ENCODE results near the gene JMJD8. TPM values are rescaled to one million over a fixed set of nuclear protein-coding genes. Genes with fewer than 3 reads are reported as not detected.

JMJD8 gene
- total RNA-seq, 1 donor from 2014 or later, result 47.0 TPM

DNA sequence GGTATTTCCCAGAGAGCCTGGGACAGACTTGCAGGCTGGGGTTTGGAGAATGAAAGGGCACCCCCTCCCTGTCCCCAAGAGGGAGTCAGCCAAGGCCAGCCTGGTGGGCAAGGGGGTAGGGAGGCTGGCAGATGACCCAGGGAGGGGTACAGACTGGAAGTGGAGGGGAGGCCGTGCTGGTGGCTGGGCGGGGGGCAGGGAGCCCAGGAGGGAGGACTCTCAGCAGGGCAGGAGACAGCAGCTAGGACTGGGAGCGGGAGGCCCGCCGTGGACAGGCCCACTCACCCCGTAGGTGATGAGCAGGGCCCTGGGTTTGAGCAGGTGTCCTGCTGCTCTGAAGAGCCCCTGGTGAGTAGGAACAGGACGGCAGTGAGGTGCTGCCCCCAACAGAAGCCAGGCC is 49.1 kb downstream of the JMJD8 start:
- Mint-ChIP-seq H3K27me3 (no peaks in the 10 kb centered on the region), H3K4me3 (peak overlapping the region; percentile 70), H3K9me3 (no peaks in the 10 kb centered on the region), H3K27ac (no peak overlapping the region), H3K36me3 (ENCODE audit: low read depth) (peaks cover 6% of the 10 kb centered on the region), H3K4me1 (peaks cover 27% of the 10 kb centered on the region)
- ATAC-seq (ENCODE audit: low read depth), result no peak
- DNase-seq, result no peak
- CTCF ChIA-PET, result no interaction called here
- POLR2A ChIA-PET, result no interaction called here
- intact Hi-C loops (cut with micrococcal nuclease), result no loop called here
- TF ChIP-seq, protein P1, sequence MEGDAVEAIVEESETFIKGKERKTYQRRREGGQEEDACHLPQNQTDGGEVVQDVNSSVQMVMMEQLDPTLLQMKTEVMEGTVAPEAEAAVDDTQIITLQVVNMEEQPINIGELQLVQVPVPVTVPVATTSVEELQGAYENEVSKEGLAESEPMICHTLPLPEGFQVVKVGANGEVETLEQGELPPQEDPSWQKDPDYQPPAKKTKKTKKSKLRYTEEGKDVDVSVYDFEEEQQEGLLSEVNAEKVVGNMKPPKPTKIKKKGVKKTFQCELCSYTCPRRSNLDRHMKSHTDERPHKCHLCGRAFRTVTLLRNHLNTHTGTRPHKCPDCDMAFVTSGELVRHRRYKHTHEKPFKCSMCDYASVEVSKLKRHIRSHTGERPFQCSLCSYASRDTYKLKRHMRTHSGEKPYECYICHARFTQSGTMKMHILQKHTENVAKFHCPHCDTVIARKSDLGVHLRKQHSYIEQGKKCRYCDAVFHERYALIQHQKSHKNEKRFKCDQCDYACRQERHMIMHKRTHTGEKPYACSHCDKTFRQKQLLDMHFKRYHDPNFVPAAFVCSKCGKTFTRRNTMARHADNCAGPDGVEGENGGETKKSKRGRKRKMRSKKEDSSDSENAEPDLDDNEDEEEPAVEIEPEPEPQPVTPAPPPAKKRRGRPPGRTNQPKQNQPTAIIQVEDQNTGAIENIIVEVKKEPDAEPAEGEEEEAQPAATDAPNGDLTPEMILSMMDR (IDR thresholded peaks at IDR 0.05), result no peak

DNA sequence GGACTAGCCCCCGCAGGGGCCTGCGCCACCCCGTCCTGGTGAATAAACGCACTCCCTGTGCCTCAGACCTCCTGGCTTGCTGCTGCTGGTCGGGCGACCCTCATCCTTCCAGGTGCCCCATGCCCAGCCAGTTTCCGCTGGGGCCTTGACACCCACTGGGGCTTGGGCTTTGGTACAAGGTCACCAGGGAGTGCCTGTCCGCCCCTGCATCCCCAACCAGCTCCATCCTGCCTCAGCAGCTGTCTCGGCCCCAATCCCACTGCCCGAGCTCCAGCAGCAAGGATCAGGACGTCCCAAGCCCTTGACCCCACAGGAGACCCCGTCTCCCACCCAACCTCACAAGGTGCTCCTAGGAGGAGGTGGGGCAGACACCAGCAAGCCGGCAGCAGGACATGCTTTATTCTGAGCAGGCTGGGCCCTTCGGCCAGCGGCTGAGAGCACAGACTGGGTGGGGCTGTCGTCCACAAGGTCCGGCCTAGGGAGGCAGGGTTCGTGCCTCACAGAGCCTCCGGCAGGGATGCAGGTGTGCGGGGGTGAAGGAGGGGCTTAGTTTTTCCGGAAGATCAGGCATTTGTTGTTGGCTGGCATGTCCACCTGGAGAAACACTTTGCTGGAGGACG is 50.0 kb downstream of the JMJD8 start:
- TF ChIP-seq, protein P1 (IDR thresholded peaks at IDR 0.05), result no peak
- H3K4me1 Mint-ChIP-seq, result peaks cover 21% of the 10 kb centered on the region
- POLR2A ChIA-PET, result no interaction called here
- H3K27me3 Mint-ChIP-seq, result no peaks in the 10 kb centered on the region
- intact Hi-C loops (cut with micrococcal nuclease), result no loop called here
- CTCF ChIA-PET, result no interaction called here
- H3K27ac Mint-ChIP-seq, result no peak overlapping the region
- DNase-seq (no peak), ATAC-seq (ENCODE audit: low read depth) (no peak)
- no peaks in the 10 kb centered on the region for H3K9me3 Mint-ChIP-seq
- peaks cover 6% of the 10 kb centered on the region for H3K36me3 Mint-ChIP-seq (ENCODE audit: low read depth)
- H3K4me3 Mint-ChIP-seq, result peak overlapping the region; percentile 56

DNA sequence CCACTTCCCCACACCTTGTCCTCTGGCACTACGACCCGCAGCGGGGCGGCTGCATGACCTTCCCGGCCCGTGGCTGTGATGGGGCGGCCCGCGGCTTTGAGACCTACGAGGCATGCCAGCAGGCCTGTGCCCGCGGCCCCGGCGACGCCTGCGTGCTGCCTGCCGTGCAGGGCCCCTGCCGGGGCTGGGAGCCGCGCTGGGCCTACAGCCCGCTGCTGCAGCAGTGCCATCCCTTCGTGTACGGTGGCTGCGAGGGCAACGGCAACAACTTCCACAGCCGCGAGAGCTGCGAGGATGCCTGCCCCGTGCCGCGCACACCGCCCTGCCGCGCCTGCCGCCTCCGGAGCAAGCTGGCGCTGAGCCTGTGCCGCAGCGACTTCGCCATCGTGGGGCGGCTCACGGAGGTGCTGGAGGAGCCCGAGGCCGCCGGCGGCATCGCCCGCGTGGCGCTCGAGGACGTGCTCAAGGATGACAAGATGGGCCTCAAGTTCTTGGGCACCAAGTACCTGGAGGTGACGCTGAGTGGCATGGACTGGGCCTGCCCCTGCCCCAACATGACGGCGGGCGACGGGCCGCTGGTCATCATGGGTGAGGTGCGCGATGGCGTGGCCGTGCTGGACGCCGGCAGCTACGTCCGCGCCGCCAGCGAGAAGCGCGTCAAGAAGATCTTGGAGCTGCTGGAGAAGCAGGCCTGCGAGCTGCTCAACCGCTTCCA is 50.6 kb downstream of the JMJD8 start:
- TF ChIP-seq, protein P1 (IDR thresholded peaks at IDR 0.05), result no peak
- Mint-ChIP-seq H3K27me3 (no peaks in the 10 kb centered on the region), H3K4me1 (peaks cover 17% of the 10 kb centered on the region), H3K4me3 (no peak overlapping the region), H3K36me3 (ENCODE audit: low read depth) (peaks cover 11% of the 10 kb centered on the region), H3K9me3 (no peaks in the 10 kb centered on the region), H3K27ac (no peak overlapping the region)
- intact Hi-C loops (cut with micrococcal nuclease), result no loop called here
- ChIA-PET CTCF (no interaction called here), POLR2A (no interaction called here)
- DNase-seq (no peak), ATAC-seq (ENCODE audit: low read depth) (no peak)

DNA sequence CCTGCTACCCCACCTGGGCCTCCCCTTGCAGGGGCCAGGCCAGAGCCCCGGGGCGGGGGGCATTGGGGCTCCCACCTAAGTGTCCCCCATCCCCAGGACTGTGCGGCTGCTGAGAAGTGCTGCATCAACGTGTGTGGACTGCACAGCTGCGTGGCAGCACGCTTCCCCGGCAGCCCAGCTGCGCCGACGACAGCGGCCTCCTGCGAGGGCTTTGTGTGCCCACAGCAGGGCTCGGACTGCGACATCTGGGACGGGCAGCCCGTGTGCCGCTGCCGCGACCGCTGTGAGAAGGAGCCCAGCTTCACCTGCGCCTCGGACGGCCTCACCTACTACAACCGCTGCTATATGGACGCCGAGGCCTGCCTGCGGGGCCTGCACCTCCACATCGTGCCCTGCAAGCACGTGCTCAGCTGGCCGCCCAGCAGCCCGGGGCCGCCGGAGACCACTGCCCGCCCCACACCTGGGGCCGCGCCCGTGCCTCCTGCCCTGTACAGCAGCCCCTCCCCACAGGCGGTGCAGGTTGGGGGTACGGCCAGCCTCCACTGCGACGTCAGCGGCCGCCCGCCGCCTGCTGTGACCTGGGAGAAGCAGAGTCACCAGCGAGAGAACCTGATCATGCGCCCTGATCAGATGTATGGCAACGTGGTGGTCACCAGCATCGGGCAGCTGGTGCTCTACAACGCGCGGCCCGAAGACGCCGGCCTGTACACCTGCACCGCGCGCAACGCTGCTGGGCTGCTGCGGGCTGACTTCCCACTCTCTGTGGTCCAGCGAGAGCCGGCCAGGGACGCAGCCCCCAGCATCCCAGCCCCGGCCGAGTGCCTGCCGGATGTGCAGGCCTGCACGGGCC is 51.4 kb downstream of the JMJD8 start:
- H3K36me3 Mint-ChIP-seq (ENCODE audit: low read depth), result peaks cover 16% of the 10 kb centered on the region
- no peaks in the 10 kb centered on the region for H3K27me3 Mint-ChIP-seq
- CTCF ChIA-PET, result no interaction called here
- no peaks in the 10 kb centered on the region for H3K9me3 Mint-ChIP-seq
- H3K4me1 Mint-ChIP-seq, result peaks cover 14% of the 10 kb centered on the region
- no peak overlapping the region for H3K27ac Mint-ChIP-seq
- TF ChIP-seq, protein P1 (IDR thresholded peaks at IDR 0.05), result no peak
- POLR2A ChIA-PET, result no interaction called here
- ATAC-seq (ENCODE audit: low read depth) (no peak), DNase-seq (no peak)
- H3K4me3 Mint-ChIP-seq, result no peak overlapping the region
- intact Hi-C loops (cut with micrococcal nuclease), result no loop called here

DNA sequence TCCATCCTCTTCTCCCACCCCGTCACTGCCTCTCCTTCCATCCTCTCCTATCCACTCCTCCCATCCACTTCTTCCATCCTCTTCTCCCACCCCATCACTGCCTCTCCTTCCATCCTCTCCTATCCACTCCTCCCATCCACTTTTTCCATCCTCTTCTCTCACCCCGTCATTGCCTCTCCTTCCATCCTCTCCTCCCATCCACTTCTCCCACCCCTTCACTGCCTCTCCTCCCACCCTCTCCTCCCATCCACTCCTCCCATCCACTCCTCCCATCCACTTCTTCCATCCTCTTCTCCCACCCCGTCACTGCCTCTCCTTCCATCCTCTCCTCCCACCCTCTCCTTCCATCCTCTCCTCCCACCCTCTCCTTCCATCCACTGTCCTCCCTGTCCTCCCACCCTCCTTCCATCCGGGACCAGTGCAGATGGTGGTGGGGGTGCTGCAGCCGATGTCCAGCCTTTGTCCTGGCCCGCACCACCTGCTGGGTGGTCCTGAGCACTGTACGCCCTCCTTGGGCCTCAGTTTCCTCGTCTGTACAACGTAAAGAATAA is 52.3 kb downstream of the JMJD8 start:
- ChIA-PET CTCF (no interaction called here), POLR2A (no interaction called here)
- ATAC-seq (ENCODE audit: low read depth), result no peak
- DNase-seq, result no peak
- H3K4me1 Mint-ChIP-seq, result peaks cover 9% of the 10 kb centered on the region
- H3K4me3 Mint-ChIP-seq, result no peak overlapping the region
- no peaks in the 10 kb centered on the region for H3K9me3 Mint-ChIP-seq
- H3K27ac Mint-ChIP-seq, result no peak overlapping the region
- intact Hi-C loops (cut with micrococcal nuclease), result no loop called here
- TF ChIP-seq, protein P1 (IDR thresholded peaks at IDR 0.05), result no peak
- no peaks in the 10 kb centered on the region for H3K27me3 Mint-ChIP-seq
- H3K36me3 Mint-ChIP-seq (ENCODE audit: low read depth), result peaks cover 20% of the 10 kb centered on the region

All from activated B cell treated with CpG ODN at 0.5 μM for 24 hours (primary cell).